Measurements from ENCODE around the gene ZNF454.

Gene ZNF454

GRCh38 chr5:178993955-178994579, 53.1 kb downstream of the ZNF454 start:
- Histone ChIP-seq H3K9me3 (ENCODE audit: control insufficient read depth in 2 of 2, low read length in 2 of 2) (peaks cover 0 to 14% of the 10 kb centered on the region in 2 donors), H3K36me3 (ENCODE audit: control insufficient read depth in 2 of 2, insufficient read depth in 2 of 2, low read length in 2 of 2) (no peaks in the 10 kb centered on the region), H3K4me3 (ENCODE audit: low read length in 2 of 2) (no peak overlapping the region), H3K9ac (ENCODE audit: low read length in 2 of 2) (no peak overlapping the region), H3K27me3 (ENCODE audit: control insufficient read depth in 1 of 2, insufficient read depth in 2 of 2, low read length in 2 of 2) (peaks cover 6 to 14% of the 10 kb centered on the region in 2 donors), H3K4me1 (ENCODE audit: control insufficient read depth, insufficient read depth, low read length) (peaks cover 3% of the 10 kb centered on the region), H3K27ac (ENCODE audit: low read length) (no peak overlapping the region)

- Histone ChIP-seq H3K9ac (ENCODE audit: low read length in 2 of 2) (no peak within 1 kb of the TSS), H3K36me3 (ENCODE audit: control insufficient read depth in 2 of 2, insufficient read depth in 2 of 2, low read length in 2 of 2) (no peaks in the 10 kb centered on the region), H3K9me3 (ENCODE audit: control insufficient read depth in 2 of 2, low read length in 2 of 2) (peaks cover 0 to 7% of the 10 kb centered on the region in 2 donors), H3K4me1 (ENCODE audit: control insufficient read depth, insufficient read depth, low read length) (peaks cover 3% of the 10 kb centered on the region), H3K27ac (ENCODE audit: low read length) (no peak within 1 kb of the TSS), H3K27me3 (ENCODE audit: control insufficient read depth in 1 of 2, insufficient read depth in 2 of 2, low read length in 2 of 2) (peaks cover 6 to 14% of the 10 kb centered on the region in 2 donors), H3K4me3 (ENCODE audit: low read length in 2 of 2) (no peak within 1 kb of the TSS)
Measured at GRCh38 chr5:178994580-178995340, 53.8 kb downstream of the ZNF454 start, which contains the start of gene GRM6. TSS of gene GRM6 (minus strand) at chr5:178995320. CDS start at chr5:178994944, 376 bp downstream.

DNA sequence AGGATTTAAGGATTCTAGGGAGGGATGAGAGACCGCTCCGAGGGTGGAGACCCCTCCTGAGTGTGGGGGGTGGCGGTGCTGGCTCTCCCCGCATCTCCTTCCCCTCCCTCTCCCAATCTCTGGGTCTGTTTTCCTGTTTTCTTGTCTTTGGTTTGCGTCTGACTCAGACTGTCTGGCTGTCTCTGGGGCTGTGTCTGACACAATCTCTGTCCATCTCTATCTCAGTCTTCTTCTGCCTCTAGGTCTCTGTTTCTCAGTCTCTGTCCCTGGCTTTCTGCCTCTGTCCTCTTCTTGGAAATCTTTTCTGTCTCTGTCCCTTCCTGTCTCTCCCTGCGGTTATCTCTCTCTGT, 54.3 kb downstream of the ZNF454 start:
- Histone ChIP-seq H3K9me3 (ENCODE audit: control insufficient read depth in 2 of 2, low read length in 2 of 2) (peaks cover 0 to 3% of the 10 kb centered on the region in 2 donors), H3K27ac (ENCODE audit: low read length) (no peak overlapping the region), H3K4me1 (ENCODE audit: control insufficient read depth, insufficient read depth, low read length) (peaks cover 3% of the 10 kb centered on the region), H3K4me3 (ENCODE audit: low read length in 2 of 2) (no peak overlapping the region), H3K9ac (ENCODE audit: low read length in 2 of 2) (no peak overlapping the region), H3K36me3 (ENCODE audit: control insufficient read depth in 2 of 2, insufficient read depth in 2 of 2, low read length in 2 of 2) (no peaks in the 10 kb centered on the region), H3K27me3 (ENCODE audit: control insufficient read depth in 1 of 2, insufficient read depth in 2 of 2, low read length in 2 of 2) (peaks cover 6 to 14% of the 10 kb centered on the region in 2 donors)

- Histone ChIP-seq H3K36me3 (ENCODE audit: control insufficient read depth in 2 of 2, insufficient read depth in 2 of 2, low read length in 2 of 2) (no peaks in the 10 kb centered on the region), H3K4me3 (ENCODE audit: low read length in 2 of 2) (no peak overlapping the region), H3K9ac (ENCODE audit: low read length in 2 of 2) (no peak overlapping the region), H3K27me3 (ENCODE audit: control insufficient read depth in 1 of 2, insufficient read depth in 2 of 2, low read length in 2 of 2) (peaks cover 6 to 14% of the 10 kb centered on the region in 2 donors), H3K9me3 (ENCODE audit: control insufficient read depth in 2 of 2, low read length in 2 of 2) (no peaks in the 10 kb centered on the region), H3K27ac (ENCODE audit: low read length) (no peak overlapping the region), H3K4me1 (ENCODE audit: control insufficient read depth, insufficient read depth, low read length) (peaks cover 3% of the 10 kb centered on the region)
Measured at GRCh38 chr5:178996156-178996555, 55.2 kb downstream of the ZNF454 start.

DNA sequence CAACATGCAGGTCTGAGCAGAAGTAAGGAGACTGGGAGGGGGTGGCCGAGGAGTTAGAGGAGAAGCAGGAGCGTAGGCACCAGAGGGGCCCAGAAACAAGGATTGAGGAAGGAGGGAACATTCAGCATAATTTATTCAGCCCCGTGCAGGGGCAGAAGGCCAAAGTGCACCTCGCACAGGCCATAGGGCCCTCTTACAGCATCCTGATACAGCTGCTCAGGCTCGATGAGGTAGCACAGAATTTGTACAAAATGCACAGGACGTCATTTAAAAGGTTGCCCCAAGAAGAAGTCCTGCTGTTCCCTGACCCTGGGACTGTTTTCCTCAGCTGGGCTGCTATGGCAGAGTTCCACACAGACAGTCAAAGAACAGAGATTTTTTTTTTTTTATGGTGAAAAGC, 56.2 kb downstream of the ZNF454 start:
- H3K27ac ChIP-seq (ENCODE audit: low read length): no peak overlapping the region
- H3K9ac ChIP-seq (ENCODE audit: low read length in 2 of 2): no peak overlapping the region
- no peak overlapping the region for H3K4me3 ChIP-seq (ENCODE audit: low read length in 2 of 2)
- H3K9me3 ChIP-seq (ENCODE audit: control insufficient read depth in 2 of 2, low read length in 2 of 2): no peaks in the 10 kb centered on the region
- peaks cover 6 to 14% of the 10 kb centered on the region in 2 donors for H3K27me3 ChIP-seq (ENCODE audit: control insufficient read depth in 1 of 2, insufficient read depth in 2 of 2, low read length in 2 of 2)
- H3K36me3 ChIP-seq (ENCODE audit: control insufficient read depth in 2 of 2, insufficient read depth in 2 of 2, low read length in 2 of 2): no peaks in the 10 kb centered on the region
- H3K4me1 ChIP-seq (ENCODE audit: control insufficient read depth, insufficient read depth, low read length): peaks cover 3% of the 10 kb centered on the region

GRCh38 chr5:178998441-178998840, 57.4 kb downstream of the ZNF454 start:
- Histone ChIP-seq H3K4me1 (ENCODE audit: control insufficient read depth, insufficient read depth, low read length) (peaks cover 3% of the 10 kb centered on the region), H3K36me3 (ENCODE audit: control insufficient read depth in 2 of 2, insufficient read depth in 2 of 2, low read length in 2 of 2) (no peaks in the 10 kb centered on the region), H3K4me3 (ENCODE audit: low read length in 2 of 2) (no peak overlapping the region), H3K27ac (ENCODE audit: low read length) (no peak overlapping the region), H3K9ac (ENCODE audit: low read length in 2 of 2) (no peak overlapping the region), H3K9me3 (ENCODE audit: control insufficient read depth in 2 of 2, low read length in 2 of 2) (no peaks in the 10 kb centered on the region), H3K27me3 (ENCODE audit: control insufficient read depth in 1 of 2, insufficient read depth in 2 of 2, low read length in 2 of 2) (peaks cover 6 to 14% of the 10 kb centered on the region in 2 donors)

DNA sequence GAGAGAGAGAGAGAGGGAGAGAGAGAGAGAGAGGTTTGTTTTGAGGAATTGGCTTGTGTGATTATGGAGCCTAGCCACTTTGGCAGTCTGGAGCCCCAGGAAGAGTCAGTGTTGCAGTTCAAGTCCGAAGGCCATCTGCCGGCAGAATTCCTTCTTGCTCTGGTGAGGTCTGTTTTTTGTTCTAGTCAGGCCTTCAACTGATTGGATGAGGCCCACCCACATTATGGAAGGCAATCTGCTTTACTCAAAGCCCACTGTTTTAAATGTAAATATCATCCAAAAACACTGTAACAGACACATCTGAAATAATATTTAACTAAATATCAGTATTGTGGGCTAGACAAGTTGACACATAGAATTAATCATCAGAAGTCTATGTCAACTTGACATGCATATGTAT, 65.6 kb downstream of the ZNF454 start:
- Histone ChIP-seq H3K27ac (ENCODE audit: low read length) (no peak overlapping the region), H3K27me3 (ENCODE audit: control insufficient read depth in 1 of 2, insufficient read depth in 2 of 2, low read length in 2 of 2) (no peaks in the 10 kb centered on the region), H3K9me3 (ENCODE audit: control insufficient read depth in 2 of 2, low read length in 2 of 2) (no peaks in the 10 kb centered on the region), H3K4me1 (ENCODE audit: control insufficient read depth, insufficient read depth, low read length) (no peaks in the 10 kb centered on the region), H3K9ac (ENCODE audit: low read length in 2 of 2) (no peak overlapping the region), H3K4me3 (ENCODE audit: low read length in 2 of 2) (no peak overlapping the region), H3K36me3 (ENCODE audit: control insufficient read depth in 2 of 2, insufficient read depth in 2 of 2, low read length in 2 of 2) (no peaks in the 10 kb centered on the region)

- Histone ChIP-seq H3K27ac (ENCODE audit: low read length) (no peak overlapping the region), H3K36me3 (ENCODE audit: control insufficient read depth in 2 of 2, insufficient read depth in 2 of 2, low read length in 2 of 2) (no peaks in the 10 kb centered on the region), H3K9me3 (ENCODE audit: control insufficient read depth in 2 of 2, low read length in 2 of 2) (peaks cover 0 to 3% of the 10 kb centered on the region in 2 donors), H3K4me1 (ENCODE audit: control insufficient read depth, insufficient read depth, low read length) (no peaks in the 10 kb centered on the region), H3K4me3 (ENCODE audit: low read length in 2 of 2) (no peak overlapping the region), H3K9ac (ENCODE audit: low read length in 2 of 2) (no peak overlapping the region), H3K27me3 (ENCODE audit: control insufficient read depth in 1 of 2, insufficient read depth in 2 of 2, low read length in 2 of 2) (no peaks in the 10 kb centered on the region)
Measured at GRCh38 chr5:179008667-179009066, 67.7 kb downstream of the ZNF454 start.
